ENCODE data around the gene CDC14B. TPM values are rescaled to one million over a fixed set of nuclear protein-coding genes. Genes with fewer than 3 reads are reported as not detected.

The CDC14B gene
- total RNA-seq, 1 experiment from 2014 or later, result 28.4 TPM

DNA sequence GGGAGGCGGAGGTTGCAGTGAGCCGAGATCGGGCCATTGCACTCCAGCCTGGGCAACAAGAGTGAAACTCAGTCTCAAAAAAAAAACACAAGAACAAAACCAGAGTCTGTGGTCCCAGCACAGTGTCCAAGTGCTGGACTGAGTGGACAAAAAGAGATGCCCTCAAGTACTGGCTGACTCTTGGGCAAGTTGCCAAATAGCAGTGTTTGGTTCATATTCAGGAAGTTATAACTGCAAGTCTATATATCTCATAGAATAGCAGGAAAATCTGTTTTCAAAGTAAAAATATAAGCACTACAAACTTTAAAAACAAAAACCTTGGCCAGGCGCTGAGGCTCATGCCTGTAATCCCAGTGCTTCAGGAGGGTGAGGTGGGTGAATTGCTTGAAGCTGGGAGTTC, 162.4 kb downstream of the CDC14B start:
- Mint-ChIP-seq H3K9me3 (no peaks in the 10 kb centered on the region), H3K27ac (no peak overlapping the region; a peak in 1 of 7 replicates), H3K4me1 (peaks cover 15 to 23% of the 10 kb centered on the region in 2 experiments), H3K27me3 (ENCODE audit: low read depth) (no peaks in the 10 kb centered on the region), H3K4me3 (no peak overlapping the region), H3K36me3 (ENCODE audit: insufficient read depth in 1 of 3, low read depth in 3 of 3) (peaks cover 4 to 14% (median 8%) of the 10 kb centered on the region in 3 experiments; a peak in 6 of 7 replicates)
- no peak overlapping the region for H3K27ac ChIP-seq (ENCODE audit: insufficient read length, low read depth, low read length)
- no peak overlapping the region for H2BK120ac ChIP-seq (ENCODE audit: low read depth, low read length, poor library complexity, severe bottlenecking)
- no peaks in the 10 kb centered on the region for H3K23me2 ChIP-seq (ENCODE audit: insufficient read length, low read depth, low read length, poor library complexity, severe bottlenecking)
- no peak overlapping the region for H3K23ac ChIP-seq (ENCODE audit: insufficient read length, low read depth, low read length)
- H3K4me2 ChIP-seq (ENCODE audit: insufficient read depth, insufficient read length, low read length), result no peak overlapping the region
- no CpG with 5 or more reads among the region's 4 CpGs for WGBS (ENCODE audit: extremely low coverage, insufficient read length, low lambda C conversion rate)
- H2BK12ac ChIP-seq (ENCODE audit: insufficient read length, low read depth, low read length), result no peak overlapping the region
- DNase-seq, result no peak
- no peak overlapping the region for H4K5ac ChIP-seq (ENCODE audit: insufficient read length, low read depth, low read length)
- no peak overlapping the region for H4K91ac ChIP-seq (ENCODE audit: insufficient read length, low read depth, low read length)
- TF ChIP-seq CTCF (conservative IDR thresholded peaks at IDR 0.05), result no peak
- no peak overlapping the region for H3K18ac ChIP-seq (ENCODE audit: insufficient read length, low read depth, low read length)
- H3K9ac ChIP-seq (ENCODE audit: extremely low read depth, insufficient read length, low read length), result no peak overlapping the region
- H3K79me2 ChIP-seq (ENCODE audit: insufficient read depth, low read length), result no peaks in the 10 kb centered on the region
- H3T11ph ChIP-seq (ENCODE audit: low read length), result no peak overlapping the region
- no peaks in the 10 kb centered on the region; the same call in 1 of the 2 replicates for H3K4me1 ChIP-seq (ENCODE audit: insufficient read depth, low read length)
- H2AK5ac ChIP-seq (ENCODE audit: insufficient read length, low read length), result no peak overlapping the region
- H3K14ac ChIP-seq (ENCODE audit: insufficient read depth, low read length), result no peak overlapping the region
- no peak overlapping the region for H2BK15ac ChIP-seq (ENCODE audit: low read depth, low read length)
- no peaks in the 10 kb centered on the region for H3K9me3 ChIP-seq (ENCODE audit: control insufficient read depth, low read depth, low read length)
- no peak overlapping the region for H2BK5ac ChIP-seq (ENCODE audit: insufficient read length, low read length)
- no peak overlapping the region for H2BK20ac ChIP-seq (ENCODE audit: low read depth, low read length, poor library complexity, severe bottlenecking)
- no peak overlapping the region for H4K8ac ChIP-seq (replicated peaks; ENCODE audit: insufficient read length, low read depth, low read length)
- no peak overlapping the region for H2AFZ ChIP-seq (ENCODE audit: low read length)
- H3K56ac ChIP-seq (ENCODE audit: insufficient read length, low read depth, low read length), result no peak overlapping the region
- no peaks in the 10 kb centered on the region for H3K27me3 ChIP-seq (ENCODE audit: insufficient read depth, low read length)
- no peak overlapping the region for H3K4ac ChIP-seq (ENCODE audit: low read depth, low read length)
- H4K20me1 ChIP-seq (ENCODE audit: control insufficient read depth, insufficient read depth, insufficient read length), result no peaks in the 10 kb centered on the region
- no peaks in the 10 kb centered on the region for H3K79me1 ChIP-seq (ENCODE audit: insufficient read depth, low read depth, low read length, poor library complexity, severe bottlenecking)
